ENCODE results near the gene ALDH9A1. TPM values are rescaled to one million over a fixed set of nuclear protein-coding genes. Genes with fewer than 3 reads are reported as not detected.
A peak's percentile ranks its signal among the peaks of the same experiment; 100 is the strongest.

Gene ALDH9A1
- polyA plus RNA-seq, 2 of the 4 experiments (the other 2 are of a cell fraction), result 40.5 to 77.1 TPM

GRCh38 chr1:165647970-165648369, 50.4 kb downstream of the ALDH9A1 start (continued):
- TF ChIP-seq PHF8 (IDR thresholded peaks at IDR 0.05; ENCODE audit: borderline replicate concordance, low read depth), result no peak

- Histone ChIP-seq H3K4me2 (0 out of 3 replicates have a peak overlapping the region, but pooled peaks have one; percentile 3), H3K4me1 (peaks cover 59% of the 10 kb centered on the region), H3K27ac (peak overlapping the region in 1 of 2 experiments; percentile 52; a peak in 4 of 6 replicates), H3K4me3 (no peak overlapping the region), H3K9me3 (no peaks in the 10 kb centered on the region)
- ChIA-PET CTCF (interaction anchor here (1.0 to 1.6 kb wide), 3 partner anchors 19 to 247 kb away, joined by 3 read pairs; no protein-coding TSS in a partner anchor), POLR2A (interaction anchor here (1.7 kb wide), 1 partner anchor 51 kb away, joined by 4 read pairs; the partner anchor contains the start of gene ALDH9A1)
- no peak for ATAC-seq
- no peak for DNase-seq (ENCODE audit: low read depth in 1 of 2, low spot score in 1 of 2)
- TF ChIP-seq RNF2 (IDR thresholded peaks at IDR 0.05; ENCODE audit: borderline replicate concordance, low read depth), result no peak
- TF ChIP-seq FOSL2 (IDR thresholded peaks at IDR 0.05), result no peak
- no peak for TF ChIP-seq FOSL2 (CRISPR knock-in tag; IDR thresholded peaks at IDR 0.05)
- FAIRE-seq, result no peak
These were observed 50.8 kb downstream of the ALDH9A1 start for GRCh38 chr1:165647517-165647916.

GRCh38 chr1:165645654-165646366, 52.6 kb downstream of the ALDH9A1 start:
- Histone ChIP-seq H3K4me3 (peak overlapping the region; percentile 9; the same call in 1 of the 3 replicates), H3K4me2 (peak overlapping the region; percentile 73), H3K9me3 (no peaks in the 10 kb centered on the region), H3K27ac (peak overlapping the region; percentile 59 to 75; a peak in 5 of 6 replicates), H3K4me1 (peaks cover 56% of the 10 kb centered on the region)
- ChIA-PET CTCF (interaction anchor here (0.9 to 2.1 kb wide), 6 partner anchors 11 to 253 kb away, joined by 3 to 5 read pairs (median 5); partner anchors contain the start of gene MGST3), POLR2A (interaction anchor here (1.3 kb wide), 1 partner anchor 52 kb away, joined by 4 read pairs; the partner anchor contains the start of gene ALDH9A1)
- FAIRE-seq (no peak), DNase-seq (ENCODE audit: low read depth in 1 of 2, low spot score in 1 of 2) (peak; percentile 18 to 77), ATAC-seq (peak; percentile 83 to 92)
- TF ChIP-seq CBX8 (IDR thresholded peaks at IDR 0.05), result no peak
- peak; percentile 12 for TF ChIP-seq MAFK (IDR thresholded peaks at IDR 0.05; ENCODE audit: partially characterized antibody)
- no peak for TF ChIP-seq CHD4 (IDR thresholded peaks at IDR 0.05; ENCODE audit: borderline replicate concordance)
- WGBS (ENCODE audit: missing lambda C conversion rate), result 8% methylated on average over 8 of the region's 8 CpGs

- Histone ChIP-seq H3K4me3 (no peak overlapping the region), H3K4me2 (no peak overlapping the region), H3K9me3 (no peaks in the 10 kb centered on the region), H3K27ac (peak overlapping the region; percentile 2 to 54; a peak in 3 of 6 replicates), H3K4me1 (peaks cover 52% of the 10 kb centered on the region)
- TF ChIP-seq NR3C1 (IDR thresholded peaks at IDR 0.05) (no peak), EHF (CRISPR knock-in tag; IDR thresholded peaks at IDR 0.05) (no peak), MAFK (IDR thresholded peaks at IDR 0.05; ENCODE audit: partially characterized antibody) (no peak), FOSL2 (IDR thresholded peaks at IDR 0.05) (no peak), FOSL2 (CRISPR knock-in tag; IDR thresholded peaks at IDR 0.05) (peak; percentile 11; the same call in 1 of the 2 replicates)
- ATAC-seq (no peak), FAIRE-seq (no peak), DNase-seq (ENCODE audit: low read depth in 1 of 2, low spot score in 1 of 2) (no peak)
- ChIA-PET POLR2A (no interaction called here), CTCF (interaction anchor here (1.0 to 2.1 kb wide), 2 partner anchors 10 to 12 kb away, joined by 3 to 5 read pairs; no protein-coding TSS in a partner anchor)
- 72% methylated on average over 2 of the region's 2 CpGs for WGBS (ENCODE audit: missing lambda C conversion rate)
These were observed 54.2 kb downstream of the ALDH9A1 start for GRCh38 chr1:165644064-165644735.

GRCh38 chr1:165641231-165641987, 57.0 kb downstream of the ALDH9A1 start:
- no peak for FAIRE-seq
- no peaks in the 10 kb centered on the region for H3K9me3 ChIP-seq
- no peak overlapping the region for H3K4me2 ChIP-seq
- DNase-seq (ENCODE audit: low read depth in 1 of 2, low spot score in 1 of 2), result no peak
- 73% methylated on average over 2 of the region's 2 CpGs for WGBS (ENCODE audit: missing lambda C conversion rate)
- ATAC-seq, result no peak
- ChIA-PET POLR2A (no interaction called here), CTCF (no interaction called here)
- no peak for TF ChIP-seq FOSL2 (IDR thresholded peaks at IDR 0.05)
- TF ChIP-seq FOSL2 (CRISPR knock-in tag; IDR thresholded peaks at IDR 0.05), result no peak
- no peak for TF ChIP-seq NFE2L2 (conservative IDR thresholded peaks at IDR 0.05; ENCODE audit: low read length)
- no peak for TF ChIP-seq TFCP2L1 (CRISPR knock-in tag; IDR thresholded peaks at IDR 0.05)
- no peak for TF ChIP-seq E2F6 (IDR thresholded peaks at IDR 0.05; ENCODE audit: borderline replicate concordance, low read depth)
- TF ChIP-seq KDM1A (IDR thresholded peaks at IDR 0.05; ENCODE audit: low read depth), result no peak
- TF ChIP-seq BHLHE40 (IDR thresholded peaks at IDR 0.05; ENCODE audit: low read depth, low read length), result no peak
- no peak for TF ChIP-seq CBX8 (IDR thresholded peaks at IDR 0.05)
- TF ChIP-seq POLR2AphosphoS2 (conservative IDR thresholded peaks at IDR 0.05; ENCODE audit: low read length), result no peak
- TF ChIP-seq EHF (CRISPR knock-in tag; IDR thresholded peaks at IDR 0.05), result no peak
- TF ChIP-seq RNF2 (IDR thresholded peaks at IDR 0.05; ENCODE audit: borderline replicate concordance, low read depth), result no peak
- no peak for TF ChIP-seq HOXA7 (CRISPR knock-in tag; IDR thresholded peaks at IDR 0.05)
- TF ChIP-seq GATA3 (IDR thresholded peaks at IDR 0.05; ENCODE audit: borderline replicate concordance), result no peak
- TF ChIP-seq TP53 (CRISPR knock-in tag; IDR thresholded peaks at IDR 0.05), result no peak
- TF ChIP-seq REST (IDR thresholded peaks at IDR 0.05), result no peak
- TF ChIP-seq HOXB5 (CRISPR knock-in tag; IDR thresholded peaks at IDR 0.05), result no peak
- TF ChIP-seq CHD2 (IDR thresholded peaks at IDR 0.05; ENCODE audit: low read length, partially characterized antibody), result no peak
- peaks cover 60% of the 10 kb centered on the region for H3K4me1 ChIP-seq
- no peak overlapping the region for H3K4me3 ChIP-seq
- no peak overlapping the region for H3K27ac ChIP-seq
